Tibial nerve (tissue), 3 donors: ENCODE data around the gene SURF2.

Experiments
- POLR2A ChIP-seq, 2 donors: fragments of 450-650 bp; IDR thresholded peaks; one replicate each; pipeline ENCODE4 v1.6.1; 2017; ENCODE audit warnings: antibody characterized with exemption in 2 of 2, mild to moderate bottlenecking in 2 of 2, moderate library complexity in 2 of 2
- TF ChIP-seq, protein P1 (sequence below), 5 experiments: fragments of 200-600 bp in 3 of 5; fragments of 450-650 bp in 2 of 5; sonication (generic) in 3 of 5; IDR thresholded peaks; one replicate each; pipeline ENCODE4 v1.5.1; 2016 to 2019; ENCODE audit warnings: antibody characterized with exemption in 5 of 5, mild to moderate bottlenecking in 3 of 5, moderate library complexity in 2 of 5

DNA sequence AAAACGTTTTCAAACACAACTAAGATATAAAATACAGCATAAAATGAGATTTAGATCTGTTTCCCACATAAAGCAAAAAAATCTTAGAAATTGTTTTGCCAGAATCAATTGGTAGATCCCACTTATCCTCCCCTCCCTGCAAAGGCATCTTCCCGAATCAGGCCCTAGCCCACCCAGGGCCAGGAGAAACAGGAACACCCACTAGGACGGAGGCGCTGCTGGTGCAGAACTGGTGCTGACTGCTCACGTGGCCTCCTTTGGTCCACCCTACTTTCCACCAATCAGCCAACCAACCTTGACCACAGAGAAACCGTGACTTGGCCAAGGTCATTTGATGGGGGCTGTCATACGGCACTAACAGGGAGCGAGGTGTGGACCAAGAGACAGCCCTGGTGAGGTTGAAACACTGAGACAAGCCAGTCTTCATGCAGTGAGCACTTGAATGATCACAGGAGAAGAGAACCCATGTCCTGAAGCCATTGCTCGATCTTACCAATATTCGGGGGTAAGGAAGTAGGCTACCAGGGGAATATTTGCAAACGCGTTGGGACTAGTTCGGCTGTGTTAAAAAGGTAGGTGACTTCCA lies 5.2 kb downstream of the SURF2 start:
- TF ChIP-seq, protein P1, sequence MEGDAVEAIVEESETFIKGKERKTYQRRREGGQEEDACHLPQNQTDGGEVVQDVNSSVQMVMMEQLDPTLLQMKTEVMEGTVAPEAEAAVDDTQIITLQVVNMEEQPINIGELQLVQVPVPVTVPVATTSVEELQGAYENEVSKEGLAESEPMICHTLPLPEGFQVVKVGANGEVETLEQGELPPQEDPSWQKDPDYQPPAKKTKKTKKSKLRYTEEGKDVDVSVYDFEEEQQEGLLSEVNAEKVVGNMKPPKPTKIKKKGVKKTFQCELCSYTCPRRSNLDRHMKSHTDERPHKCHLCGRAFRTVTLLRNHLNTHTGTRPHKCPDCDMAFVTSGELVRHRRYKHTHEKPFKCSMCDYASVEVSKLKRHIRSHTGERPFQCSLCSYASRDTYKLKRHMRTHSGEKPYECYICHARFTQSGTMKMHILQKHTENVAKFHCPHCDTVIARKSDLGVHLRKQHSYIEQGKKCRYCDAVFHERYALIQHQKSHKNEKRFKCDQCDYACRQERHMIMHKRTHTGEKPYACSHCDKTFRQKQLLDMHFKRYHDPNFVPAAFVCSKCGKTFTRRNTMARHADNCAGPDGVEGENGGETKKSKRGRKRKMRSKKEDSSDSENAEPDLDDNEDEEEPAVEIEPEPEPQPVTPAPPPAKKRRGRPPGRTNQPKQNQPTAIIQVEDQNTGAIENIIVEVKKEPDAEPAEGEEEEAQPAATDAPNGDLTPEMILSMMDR (IDR thresholded peaks at IDR 0.05) = no peak
- no peak for TF ChIP-seq POLR2A (IDR thresholded peaks at IDR 0.05)
